Karpas-422 (cell line): Measurements from ENCODE around the gene PYM1. TPM values are rescaled to one million over a fixed set of nuclear protein-coding genes. Genes with fewer than 3 reads are reported as not detected.

Experiments
- DNase-seq: peaks from one replicate; pipeline ENCODE4 v3.0.0-alpha.2; 2015
- H2AFZ ChIP-seq: fragments of 200-600 bp; sonication (generic); 2 replicates; pipeline ENCODE4 v1.6.1; 2014; ENCODE audit warnings: antibody characterized with exemption, low read length, mixed read lengths
- H3K27ac ChIP-seq: fragments of 200-600 bp; sonication (generic); 2 replicates; pipeline ENCODE4 v1.5.1; 2014; ENCODE audit warnings: mild to moderate bottlenecking, low read length, moderate library complexity
- H3K27me3 ChIP-seq: fragments of 200-600 bp; sonication (generic); 2 replicates; pipeline ENCODE4 v1.6.1; 2014; ENCODE audit warnings: low read length, mixed read lengths
- H3K36me3 ChIP-seq: fragments of 200-600 bp; sonication (generic); 2 replicates; pipeline ENCODE4 v1.6.1; 2014; ENCODE audit warnings: low read length, mixed read lengths; ENCODE audit not compliant: insufficient read depth
- H3K4me1 ChIP-seq: fragments of 200-600 bp; sonication (generic); 2 replicates; pipeline ENCODE4 v1.6.1; 2014; ENCODE audit warnings: mild to moderate bottlenecking, low read length, mixed read lengths
- H3K4me2 ChIP-seq: fragments of 200-600 bp; sonication (generic); 2 replicates; pipeline ENCODE4 v1.6.1; 2014; ENCODE audit warnings: low read length, low read depth, mild to moderate bottlenecking; ENCODE audit not compliant: poor library complexity, severe bottlenecking
- H3K4me3 ChIP-seq: fragments of 200-600 bp; sonication (generic); 2 replicates; pipeline ENCODE4 v1.5.1; 2014; ENCODE audit warnings: mild to moderate bottlenecking, antibody characterized with exemption, low read length, mixed read lengths
- H3K79me2 ChIP-seq: fragments of 200-600 bp; sonication (generic); 2 replicates; pipeline ENCODE4 v1.6.1; 2014; ENCODE audit warnings: mild to moderate bottlenecking, low read length, mixed read lengths
- H3K9ac ChIP-seq: fragments of 200-600 bp; sonication (generic); 2 replicates; pipeline ENCODE4 v1.6.0; 2014; ENCODE audit warnings: low read length
- H3K9me2 ChIP-seq: fragments of 200-600 bp; sonication (generic), shearing (Covaris generic); replicated peaks from 2 replicates; pipeline ENCODE4 v1.6.0; 2014; ENCODE audit warnings: mild to moderate bottlenecking, low read length, moderate library complexity; ENCODE audit not compliant: insufficient read depth
- H3K9me3 ChIP-seq: fragments of 300-700, 200-600 bp; sonication (generic); 2 replicates; pipeline ENCODE4 v1.6.1; 2014; ENCODE audit warnings: low read length, mixed read lengths
- H4K20me1 ChIP-seq: fragments of 200-600 bp; sonication (generic); 2 replicates; pipeline ENCODE4 v1.6.1; 2014; ENCODE audit warnings: mild to moderate bottlenecking, antibody characterized with exemption, low read length, low read depth; ENCODE audit not compliant: insufficient read depth
- total RNA-seq: library from RNA; depleted of rRNA; stranded (reverse); fragments of >200 nt; shearing (Covaris generic); gene quantifications from 2 replicates; pipeline ENCODE4 v1.2.3, GENCODE V29; 2014; ENCODE audit warnings: low replicate concordance

PYM1 gene
- total RNA-seq, 1 experiment from 2014 or later: 58.9 TPM

DNA sequence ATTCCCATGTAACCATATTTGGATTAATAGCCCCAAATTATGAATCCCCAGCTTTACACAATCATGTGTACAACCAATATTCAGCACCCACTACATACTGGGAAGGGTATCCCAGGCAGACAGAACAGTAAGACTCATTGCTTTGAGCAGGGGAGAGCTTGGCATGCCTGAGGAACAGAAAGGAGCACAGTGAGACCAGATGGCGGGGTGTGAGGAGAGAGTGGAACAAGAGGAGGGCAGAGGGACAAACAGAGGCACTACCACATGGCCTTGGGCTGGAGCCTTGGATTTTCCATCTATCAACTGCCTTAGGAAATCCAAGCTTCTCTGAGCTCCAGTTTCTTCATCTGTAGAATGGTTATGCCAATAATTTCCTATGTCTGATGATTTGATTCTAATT is 7.1 kb upstream of the PYM1 start:
- H3K27ac ChIP-seq: no peak overlapping the region
- no peak overlapping the region for H3K4me3 ChIP-seq

DNA sequence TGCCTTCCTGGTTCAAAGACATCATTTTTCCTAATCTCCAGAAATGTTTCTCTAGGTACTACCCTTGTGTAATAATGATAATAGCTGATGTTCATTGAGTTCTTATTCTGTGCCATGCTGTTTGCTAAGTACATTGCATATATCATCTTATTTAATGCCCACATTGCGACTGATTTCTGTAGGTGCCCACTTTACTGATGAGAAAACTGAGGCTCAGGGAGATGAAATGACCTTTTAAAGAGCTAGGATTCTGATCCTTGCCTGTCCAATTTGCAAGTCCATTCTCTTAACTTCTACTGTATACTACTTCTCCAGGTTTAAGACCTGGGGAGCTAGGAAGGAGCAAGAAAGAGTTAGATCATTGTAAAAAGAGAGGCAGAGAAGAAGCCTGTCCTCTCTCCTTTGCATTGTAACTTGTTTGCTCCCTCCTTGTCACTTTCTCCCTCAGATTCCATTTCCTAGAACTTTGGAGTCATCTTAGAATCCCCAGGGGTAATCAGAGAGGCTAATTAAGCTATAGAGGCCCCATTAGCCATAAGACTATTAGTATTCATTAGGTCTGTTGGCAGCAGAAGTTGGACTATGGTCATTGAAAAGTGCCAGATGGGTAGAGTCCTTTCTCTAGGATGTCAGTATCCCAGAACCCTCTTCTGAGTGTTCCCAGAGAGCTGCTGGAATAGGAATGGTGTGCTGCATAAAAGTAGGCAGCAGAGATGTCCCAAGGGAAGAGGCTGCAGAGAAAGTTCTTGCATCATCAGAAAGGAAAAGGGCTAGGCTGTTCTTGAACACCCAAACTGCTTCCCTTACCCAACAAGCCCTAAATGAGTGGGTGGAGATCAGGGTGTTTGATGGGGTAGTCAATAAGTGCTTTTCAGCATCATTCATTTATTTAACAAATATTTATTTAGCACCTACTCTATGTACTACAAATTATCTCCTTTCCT is 6.4 kb upstream of the PYM1 start:
- Histone ChIP-seq H4K20me1 (no peaks in the 10 kb centered on the region), H3K79me2 (peaks cover 23% of the 10 kb centered on the region), H3K9ac (no peak overlapping the region), H3K27ac (no peak overlapping the region), H3K4me1 (peaks cover 44% of the 10 kb centered on the region), H3K36me3 (no peaks in the 10 kb centered on the region), H3K9me3 (no peaks in the 10 kb centered on the region), H3K4me2 (peak overlapping the region; percentile 99), H2AFZ (no peak overlapping the region), H3K9me2 (no peaks in the 10 kb centered on the region), H3K27me3 (no peaks in the 10 kb centered on the region), H3K4me3 (no peak overlapping the region)
- no peak for DNase-seq

More for the DNA sequence above, 7.1 kb upstream of the PYM1 start:
- Histone ChIP-seq H3K4me1 (peaks cover 40% of the 10 kb centered on the region), H4K20me1 (no peaks in the 10 kb centered on the region), H3K4me2 (no peak overlapping the region), H3K27me3 (no peaks in the 10 kb centered on the region), H2AFZ (no peak overlapping the region), H3K9ac (no peak overlapping the region), H3K9me3 (no peaks in the 10 kb centered on the region), H3K9me2 (no peaks in the 10 kb centered on the region), H3K36me3 (no peaks in the 10 kb centered on the region), H3K79me2 (peaks cover 23% of the 10 kb centered on the region)
- no peak for DNase-seq

- Histone ChIP-seq H3K9ac (peak overlapping the region; percentile 92), H3K27ac (peak overlapping the region; percentile 96), H2AFZ (no peak overlapping the region), H3K4me3 (peak overlapping the region; percentile 94), H3K36me3 (no peaks in the 10 kb centered on the region), H3K79me2 (peaks cover 26% of the 10 kb centered on the region), H3K27me3 (no peaks in the 10 kb centered on the region), H3K9me2 (no peaks in the 10 kb centered on the region), H3K9me3 (no peaks in the 10 kb centered on the region), H3K4me2 (peak overlapping the region; percentile 99), H3K4me1 (peaks cover 50% of the 10 kb centered on the region), H4K20me1 (no peaks in the 10 kb centered on the region)
- DNase-seq: no peak
These were observed 5.6 kb upstream of the PYM1 start for GRCh38 chr12:55933169-55933798.

- no peaks in the 10 kb centered on the region for H3K9me3 ChIP-seq
- peak overlapping the region; percentile 94 for H3K4me3 ChIP-seq
- no peaks in the 10 kb centered on the region for H4K20me1 ChIP-seq
- H3K4me2 ChIP-seq: peak overlapping the region; percentile 99
- peaks cover 50% of the 10 kb centered on the region for H3K4me1 ChIP-seq
- H3K79me2 ChIP-seq: peaks cover 26% of the 10 kb centered on the region
- H3K27me3 ChIP-seq: no peaks in the 10 kb centered on the region
- H3K9ac ChIP-seq: peak overlapping the region; percentile 92
- H3K9me2 ChIP-seq: no peaks in the 10 kb centered on the region
- DNase-seq: peak; percentile 87
- no peaks in the 10 kb centered on the region for H3K36me3 ChIP-seq
- H3K27ac ChIP-seq: peak overlapping the region; percentile 96
- H2AFZ ChIP-seq: peak overlapping the region; percentile 60
These were observed 4.8 kb upstream of the PYM1 start for GRCh38 chr12:55932551-55932910.

DNA sequence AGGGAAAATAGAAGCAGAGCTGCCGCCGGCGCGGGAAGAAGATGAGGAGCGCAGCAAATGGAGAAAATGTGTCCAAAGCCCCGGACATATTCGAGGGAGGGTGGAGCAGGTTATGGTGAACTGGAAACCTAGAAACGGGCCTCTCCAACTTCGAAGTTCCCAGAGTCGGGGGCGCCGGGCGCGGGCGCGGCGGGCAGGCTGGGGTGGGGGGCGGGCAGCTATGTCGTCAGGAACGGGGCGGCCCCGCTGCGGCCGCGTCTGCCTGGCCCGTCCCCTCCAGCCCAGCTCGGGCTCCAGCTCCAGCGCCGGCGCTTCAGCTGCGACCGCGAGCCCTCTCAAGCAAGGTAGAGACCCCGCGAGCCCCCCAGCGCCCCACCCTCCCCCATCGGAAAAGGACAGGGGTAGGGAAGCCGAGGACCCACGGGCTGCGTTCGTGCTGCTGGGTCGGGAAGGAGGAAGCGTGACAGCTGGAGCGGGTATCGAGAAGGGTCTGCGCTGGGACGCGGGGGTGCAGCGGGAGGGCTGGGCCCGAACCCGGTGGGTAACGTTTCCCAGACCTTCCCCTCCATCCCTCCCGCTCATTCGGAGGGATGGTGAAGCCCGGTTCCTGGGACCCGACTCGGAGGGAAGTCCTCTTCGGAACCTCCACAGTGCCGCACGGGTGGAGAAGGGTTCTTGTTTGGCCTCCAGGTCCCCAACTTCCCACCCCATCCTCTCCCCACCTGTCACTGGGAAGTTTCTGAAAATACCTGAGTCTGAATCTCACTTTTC is 4.3 kb upstream of the PYM1 start:
- DNase-seq: peak; percentile 75
- H2AFZ ChIP-seq: peak overlapping the region; percentile 60
- no peaks in the 10 kb centered on the region for H3K9me2 ChIP-seq
- H3K9me3 ChIP-seq: no peaks in the 10 kb centered on the region
- peaks cover 31% of the 10 kb centered on the region for H3K79me2 ChIP-seq
- H3K27me3 ChIP-seq: no peaks in the 10 kb centered on the region
- peak overlapping the region; percentile 99 for H3K4me2 ChIP-seq
- H3K27ac ChIP-seq: peak overlapping the region; percentile 96
- H4K20me1 ChIP-seq: no peaks in the 10 kb centered on the region
- peak overlapping the region; percentile 94 for H3K4me3 ChIP-seq
- H3K4me1 ChIP-seq: peaks cover 50% of the 10 kb centered on the region
- H3K36me3 ChIP-seq: no peaks in the 10 kb centered on the region
- H3K9ac ChIP-seq: peak overlapping the region; percentile 92

DNA sequence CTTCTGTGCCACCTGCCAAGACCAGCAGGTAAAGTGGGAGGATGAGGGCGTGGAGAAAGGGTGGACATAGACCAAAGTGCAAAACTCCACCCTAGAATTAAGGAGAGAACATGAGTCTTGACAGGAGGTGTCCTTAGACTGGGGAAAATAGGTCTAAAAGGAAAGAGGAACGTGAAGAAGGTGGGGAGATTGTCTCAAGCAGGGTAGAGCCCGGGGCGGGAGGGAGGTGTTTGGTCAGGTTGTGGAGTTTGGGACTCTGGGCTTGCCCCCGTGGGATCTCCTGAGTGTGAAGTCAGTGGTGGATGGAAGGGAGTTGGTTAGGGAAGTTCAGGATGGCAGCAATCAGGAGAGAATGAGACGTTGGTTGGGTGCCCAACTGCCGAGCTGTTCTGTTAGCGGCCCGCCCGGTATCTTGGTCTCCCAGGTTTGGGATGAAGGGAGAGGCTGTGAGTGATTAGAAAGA is 3.7 kb upstream of the PYM1 start:
- H3K9me3 ChIP-seq: no peaks in the 10 kb centered on the region
- peak; percentile 59 for DNase-seq
- peak overlapping the region; percentile 99 for H3K4me2 ChIP-seq
- H3K4me3 ChIP-seq: peak overlapping the region; percentile 94
- peaks cover 50% of the 10 kb centered on the region for H3K4me1 ChIP-seq
- H4K20me1 ChIP-seq: no peaks in the 10 kb centered on the region; the same call in 1 of the 2 replicates
- peak overlapping the region; percentile 47; the same call in 1 of the 2 replicates for H2AFZ ChIP-seq
- no peaks in the 10 kb centered on the region for H3K36me3 ChIP-seq
- H3K79me2 ChIP-seq: peaks cover 37% of the 10 kb centered on the region
- H3K9me2 ChIP-seq: no peaks in the 10 kb centered on the region
- peak overlapping the region; percentile 92 for H3K9ac ChIP-seq
- peak overlapping the region; percentile 96 for H3K27ac ChIP-seq
- no peaks in the 10 kb centered on the region for H3K27me3 ChIP-seq

DNA sequence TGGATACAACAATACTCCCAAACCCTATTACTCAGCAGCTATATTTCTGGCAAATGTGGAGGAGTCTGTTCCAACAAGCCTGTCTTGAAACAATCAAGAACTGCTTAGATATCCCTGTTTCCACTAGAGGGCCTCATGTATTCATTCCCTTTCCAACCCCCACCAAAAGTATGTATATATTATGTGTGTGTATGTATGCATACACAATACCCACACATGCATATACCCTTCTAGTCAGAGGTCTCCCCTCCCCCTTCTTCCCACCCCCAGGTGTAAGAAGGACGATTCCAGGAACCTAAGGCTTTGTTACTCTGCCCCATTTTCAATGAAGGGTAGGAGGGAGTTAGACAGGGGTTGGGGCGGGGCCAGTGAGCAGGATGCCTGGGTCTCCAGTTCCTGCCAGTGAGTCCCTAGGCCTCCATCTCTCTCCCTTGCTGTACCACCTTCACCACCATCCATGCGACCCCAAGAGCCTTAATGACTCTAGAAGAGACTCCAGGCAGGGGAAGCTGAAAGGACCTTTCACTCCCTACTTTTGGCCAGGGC is 3.1 kb upstream of the PYM1 start, which contains the start of gene DGKA:
TSS of gene DGKA (plus strand) at position 392 of the 546 bp plus-strand sequence. CDS start 5,342 bp downstream, outside the sequence.
- peak within 1 kb of the TSS; percentile 96 for H3K27ac ChIP-seq
- H3K4me1 ChIP-seq: peaks cover 55% of the 10 kb centered on the region
- no peaks in the 10 kb centered on the region for H3K36me3 ChIP-seq
- no peaks in the 10 kb centered on the region; the same call in 1 of the 2 replicates for H4K20me1 ChIP-seq
- H3K4me3 ChIP-seq: peak within 1 kb of the TSS; percentile 94
- peak within 1 kb of the TSS; percentile 92 for H3K9ac ChIP-seq
- peak; percentile 84 for DNase-seq
- peak within 1 kb of the TSS; percentile 99 for H3K4me2 ChIP-seq
- H3K9me3 ChIP-seq: no peaks in the 10 kb centered on the region
- peak within 1 kb of the TSS; percentile 60 for H2AFZ ChIP-seq
- H3K79me2 ChIP-seq: peaks cover 42% of the 10 kb centered on the region
- H3K9me2 ChIP-seq: no peaks in the 10 kb centered on the region
- H3K27me3 ChIP-seq: no peaks in the 10 kb centered on the region
